ENCODE measurements around the gene USP6NL. TPM values are rescaled to one million over a fixed set of nuclear protein-coding genes. Genes with fewer than 3 reads are reported as not detected.

Gene USP6NL
- total and polyA plus RNA-seq, 10 of the 15 experiments (the other 5 are each of a cell fraction or from before 2014, with no cell fraction given) = 4.0 to 27.7 (median 18.2) TPM

GRCh38 chr10:11440250-11441150, 170.9 kb downstream of the USP6NL start (continued):
- TF ChIP-seq MEF2A (IDR thresholded peaks at IDR 0.05; ENCODE audit: insufficient read depth, low read depth, low read length) (no peak), HSF1 (IDR thresholded peaks at IDR 0.05; ENCODE audit: low read depth, low read length) (no peak), IKZF1 (conservative IDR thresholded peaks at IDR 0.05) (peak; percentile 55; the same call in 1 of the 2 replicates), CEBPZ (IDR thresholded peaks at IDR 0.05; ENCODE audit: low read depth, low read length) (no peak), ELK1 (IDR thresholded peaks at IDR 0.05; ENCODE audit: low read depth, low read length) (no peak), EGR1 (IDR thresholded peaks at IDR 0.05; ENCODE audit: borderline replicate concordance in 1 of 2, low read depth in 2 of 2, low read length in 2 of 2) (no peak), TCF7 (IDR thresholded peaks at IDR 0.05; ENCODE audit: borderline replicate concordance) (no peak), JUND (IDR thresholded peaks at IDR 0.05; ENCODE audit: low read depth, low read length) (no peak), NR2C1 (IDR thresholded peaks at IDR 0.05) (no peak), KLF5 (IDR thresholded peaks at IDR 0.05; ENCODE audit: partially characterized antibody) (no peak), SRF (IDR thresholded peaks at IDR 0.05; ENCODE audit: low read depth in 2 of 2, low read length in 2 of 2) (no peak), SREBF1 (IDR thresholded peaks at IDR 0.05; ENCODE audit: low read length) (no peak), NFXL1 (IDR thresholded peaks at IDR 0.05; ENCODE audit: borderline replicate concordance) (no peak), SP1 (IDR thresholded peaks at IDR 0.05; ENCODE audit: low read depth, low read length) (no peak), PBX3 (IDR thresholded peaks at IDR 0.05; ENCODE audit: insufficient replicate concordance, low read depth, low read length) (peak; percentile 57), GABPA (IDR thresholded peaks at IDR 0.05; ENCODE audit: low read depth) (no peak), PKNOX1 (IDR thresholded peaks at IDR 0.05) (no peak), POLR2AphosphoS2 (IDR thresholded peaks at IDR 0.05; ENCODE audit: low read depth, low read length) (no peak), IRF3 (IDR thresholded peaks at IDR 0.05) (no peak), NR2F1 (conservative IDR thresholded peaks at IDR 0.05) (peak; percentile 71)

Measured in GM12878 (cell line).